Measurements from ENCODE around the gene KIF21B.
"Not testable (repeated sequence)": the region's sequence is repeated elsewhere in the genome, so short reads cannot be mapped to it uniquely, and the experiment has no call there.

The KIF21B gene

GRCh38 chr1:200947059-200947566 is 76.4 kb downstream of the KIF21B start:
- POLR2A ChIA-PET: no interaction called here
- DNase-seq (ENCODE audit: extremely low spot score): no peak
- CTCF ChIA-PET: interaction anchor here (1.3 to 1.8 kb wide), 2 partner anchors 15 to 25 kb away, joined by 3 to 4 read pairs; no protein-coding TSS in a partner anchor
- TF ChIP-seq CTCF (IDR thresholded peaks at IDR 0.05; ENCODE audit: control extremely low read depth, extremely low read depth, low read depth, missing control alignments): no peak

- POLR2A ChIA-PET: interaction anchor here (0.5 kb wide), 1 partner anchor 204 kb away, joined by 3 read pairs; no protein-coding TSS in a partner anchor
- TF ChIP-seq CTCF (IDR thresholded peaks at IDR 0.05; ENCODE audit: control extremely low read depth, extremely low read depth, low read depth, missing control alignments): no peak
- no peak for DNase-seq (ENCODE audit: extremely low spot score)
- CTCF ChIA-PET: interaction anchor here (1.1 to 3.0 kb wide), 3 partner anchors 27 to 75 kb away, joined by 3 to 14 read pairs (median 5); no protein-coding TSS in a partner anchor
Measured at GRCh38 chr1:200945111-200945510, 78.4 kb downstream of the KIF21B start.

- no peak for TF ChIP-seq CTCF (IDR thresholded peaks at IDR 0.05; ENCODE audit: control extremely low read depth, extremely low read depth, low read depth, missing control alignments)
- CTCF ChIA-PET: interaction anchor here (1.1 kb wide), 1 partner anchor 13 kb away, joined by 3 read pairs; no protein-coding TSS in a partner anchor
- POLR2A ChIA-PET: interaction anchor here (0.7 kb wide), 1 partner anchor 9 kb away, joined by 3 read pairs; no protein-coding TSS in a partner anchor
- no peak for DNase-seq (ENCODE audit: extremely low spot score)
Measured at GRCh38 chr1:200938955-200939354, 84.6 kb downstream of the KIF21B start.

GRCh38 chr1:200935286-200935962 is 88.1 kb downstream of the KIF21B start:
- POLR2A ChIA-PET; DNase-seq (ENCODE audit: extremely low spot score): not testable (repeated sequence)
- CTCF ChIA-PET: interaction anchor here (1.3 to 2.1 kb wide), 3 partner anchors 9 to 17 kb away, joined by 3 to 7 read pairs (median 5); no protein-coding TSS in a partner anchor

- DNase-seq (ENCODE audit: extremely low spot score): no peak
- POLR2A ChIA-PET: no interaction called here
- CTCF ChIA-PET: interaction anchor here (1.3 to 2.1 kb wide), 2 partner anchors 9 to 16 kb away, joined by 3 to 5 read pairs; no protein-coding TSS in a partner anchor
- TF ChIP-seq CTCF (IDR thresholded peaks at IDR 0.05; ENCODE audit: control extremely low read depth, extremely low read depth, low read depth, missing control alignments): no peak
Measured at GRCh38 chr1:200934676-200935245, 88.8 kb downstream of the KIF21B start.

GRCh38 chr1:200931776-200932175 is 91.7 kb downstream of the KIF21B start:
- POLR2A ChIA-PET: no interaction called here
- TF ChIP-seq CTCF (IDR thresholded peaks at IDR 0.05; ENCODE audit: control extremely low read depth, extremely low read depth, low read depth, missing control alignments): no peak
- CTCF ChIA-PET: interaction anchor here (0.9 to 1.2 kb wide), 2 partner anchors 11 to 16 kb away, joined by 3 to 4 read pairs; no protein-coding TSS in a partner anchor
- no peak for DNase-seq (ENCODE audit: extremely low spot score)

GRCh38 chr1:200930285-200930684 is 93.2 kb downstream of the KIF21B start:
- DNase-seq (ENCODE audit: extremely low spot score); POLR2A ChIA-PET: not testable (repeated sequence)
- CTCF ChIA-PET: interaction anchor here (1.0 to 1.3 kb wide), 2 partner anchors 11 to 23 kb away, joined by 3 read pairs; no protein-coding TSS in a partner anchor

Measured in GM10248 (cell line).